Skeletal muscle cell (primary cell): ENCODE results near the gene ATG4B.
"Not testable (repeated sequence)": the region's sequence is repeated elsewhere in the genome, so short reads cannot be mapped to it uniquely, and the experiment has no call there.

Source experiments
- DNase-seq: peaks from one replicate; pipeline ENCODE4 v3.0.0-alpha.2; 2010; ENCODE audit warnings: low read depth
- H3K4me3 ChIP-seq: 2 replicates; pipeline ENCODE4 v1.5.1; 2011; ENCODE audit warnings: low read depth, mild to moderate bottlenecking, control low read depth, low read length, moderate library complexity

ATG4B gene

DNA sequence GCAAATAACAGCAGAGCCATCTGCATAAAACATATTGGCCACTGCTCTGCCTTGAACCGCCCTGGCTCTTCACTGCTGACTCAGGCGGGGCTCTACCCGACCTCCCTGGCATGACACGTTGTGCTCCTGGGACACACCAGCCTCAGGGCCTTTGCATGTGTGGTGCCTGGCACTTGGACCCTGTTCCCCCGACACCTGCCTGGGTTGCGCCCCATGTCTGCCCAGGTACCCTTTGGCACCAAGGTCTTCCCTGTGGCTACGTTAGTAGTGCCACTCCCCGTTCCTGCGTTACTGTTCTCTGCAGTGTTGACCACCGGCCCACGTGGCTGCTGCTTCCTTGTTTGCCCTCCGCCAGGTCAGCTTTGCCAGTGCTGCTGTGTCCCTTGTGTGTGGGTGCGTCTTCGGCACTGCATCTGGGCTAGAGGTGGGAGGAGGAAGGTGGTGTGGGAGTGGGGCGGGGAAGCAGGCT, 20.3 kb downstream of the ATG4B start:
- H3K4me3 ChIP-seq = no peak overlapping the region
- DNase-seq = no peak

DNA sequence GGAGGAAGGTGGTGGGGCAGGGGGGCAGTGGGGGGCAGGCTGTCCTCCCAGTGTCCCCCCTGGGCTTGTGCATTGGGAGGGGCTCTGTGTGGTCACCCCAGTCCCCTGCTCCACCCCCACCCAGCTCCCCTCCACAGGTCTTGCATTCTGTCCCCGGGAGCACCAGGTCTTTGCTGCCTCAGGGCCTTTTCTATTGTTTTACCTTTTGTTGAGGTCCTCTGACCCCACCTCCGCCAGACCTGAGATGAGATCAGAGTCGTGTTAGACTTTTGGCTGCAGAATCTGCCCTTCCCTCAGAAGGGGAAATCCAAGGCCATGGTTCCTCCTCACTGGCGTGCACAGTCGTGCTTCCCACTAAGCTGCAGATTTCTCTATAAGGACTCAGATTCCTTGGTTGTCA, 20.8 kb downstream of the ATG4B start:
- DNase-seq = no peak
- H3K4me3 ChIP-seq = no peak overlapping the region

DNA sequence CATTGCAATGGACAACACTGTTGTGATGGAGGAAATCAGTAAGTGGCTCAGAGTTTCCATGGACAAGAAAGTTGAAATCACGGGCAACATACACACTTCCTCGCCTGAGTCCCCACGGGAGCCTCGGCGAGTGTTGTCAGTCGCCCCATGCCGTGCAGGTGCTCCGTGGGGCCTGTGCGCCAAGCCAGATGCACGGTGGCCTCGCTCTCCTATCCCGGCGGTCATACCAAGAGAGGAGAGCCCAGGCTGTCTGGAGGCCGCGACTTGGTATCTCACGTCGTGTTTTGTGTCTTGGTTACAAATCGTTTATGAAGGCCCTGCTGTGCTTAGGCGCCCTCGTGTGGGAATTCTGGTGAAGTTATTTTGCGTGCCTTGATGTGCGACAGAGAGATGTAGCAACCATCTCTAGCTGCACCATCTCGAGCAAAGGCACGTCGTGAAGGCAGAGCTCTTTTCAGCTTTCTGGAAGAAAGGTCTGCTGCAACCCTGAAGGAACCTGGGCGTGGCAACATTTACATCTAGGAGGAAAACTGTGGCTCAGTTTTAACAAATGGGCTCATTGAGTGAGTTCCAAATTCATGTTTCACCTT, 21.8 kb downstream of the ATG4B start:
- H3K4me3 ChIP-seq = no peak overlapping the region
- DNase-seq = peak; percentile 32

DNA sequence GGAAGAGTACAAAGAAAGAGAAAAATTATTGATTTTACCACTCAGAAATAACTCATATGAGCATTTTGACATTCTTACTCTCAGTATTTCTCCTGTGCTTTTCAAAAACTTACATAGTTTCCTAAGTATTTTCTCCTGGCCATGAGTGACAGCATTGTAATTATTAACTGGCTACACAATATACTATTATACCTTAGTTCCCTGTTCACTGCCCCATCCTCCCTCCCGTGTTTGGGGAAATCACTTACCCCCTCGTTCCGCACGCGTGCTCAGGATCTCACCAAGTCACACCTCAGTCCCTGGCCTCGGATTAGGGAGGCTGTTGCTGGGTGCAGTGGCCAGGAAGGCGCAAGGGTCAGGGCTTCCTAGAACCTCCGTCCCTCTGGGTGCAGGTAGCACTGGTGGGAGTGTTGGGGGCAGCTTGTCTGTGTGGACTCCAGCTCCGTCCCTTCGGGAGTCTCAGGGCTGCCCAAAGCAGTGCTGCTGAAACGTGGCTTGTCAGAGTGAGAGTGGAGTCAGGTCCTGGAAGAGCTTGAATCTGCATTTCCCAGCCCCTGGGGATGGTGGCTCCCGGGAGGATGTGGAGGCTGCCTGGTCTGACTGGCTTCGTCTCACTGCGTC, 23.2 kb downstream of the ATG4B start:
- no peak overlapping the region for H3K4me3 ChIP-seq
- DNase-seq = no peak

- H3K4me3 ChIP-seq, DNase-seq: not testable (repeated sequence)
These were observed 25.2 kb downstream of the ATG4B start for GRCh38 chr2:241662731-241663130.

GRCh38 chr2:241665731-241666440, 28.4 kb downstream of the ATG4B start:
- H3K4me3 ChIP-seq = peak overlapping the region; percentile 19
- no peak for DNase-seq

DNA sequence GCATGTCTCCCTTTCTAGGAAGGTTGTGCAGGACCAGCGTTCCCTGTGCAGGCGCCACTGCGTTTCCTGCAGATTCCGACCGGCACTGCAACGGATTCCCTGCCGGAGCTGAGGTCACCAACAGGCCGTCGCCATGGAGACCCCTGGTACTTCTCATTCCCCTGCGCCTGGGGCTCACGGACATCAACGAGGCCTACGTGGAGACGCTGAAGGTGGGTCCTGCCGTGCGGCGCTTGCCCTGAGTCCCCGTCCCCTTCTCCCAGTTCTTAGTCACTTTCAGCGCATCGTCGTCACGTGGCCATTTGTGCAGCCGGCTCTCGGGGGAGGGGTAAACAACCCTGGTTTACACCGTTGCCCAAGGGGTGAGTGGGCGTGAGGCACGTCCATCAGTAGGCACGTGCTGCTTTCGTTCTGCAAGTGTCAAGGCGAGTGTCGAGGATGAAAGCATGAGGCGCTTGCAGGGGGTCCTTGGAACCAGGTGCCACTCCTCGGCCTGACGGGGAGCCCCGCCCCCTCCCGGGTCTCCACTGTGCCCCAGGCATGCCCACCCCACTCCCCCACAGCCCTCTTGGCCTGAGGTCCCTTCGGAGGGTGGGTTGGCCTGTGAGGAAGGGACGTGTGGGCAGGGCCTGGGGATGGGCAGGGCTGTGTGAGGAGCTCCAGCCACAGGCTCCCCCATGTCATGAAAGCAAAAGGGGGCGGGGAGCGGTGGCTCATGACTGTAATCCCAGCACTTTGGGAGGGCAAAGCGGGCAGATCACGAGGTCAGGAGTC, 29.3 kb downstream of the ATG4B start:
- H3K4me3 ChIP-seq = no peak overlapping the region
- DNase-seq = no peak

- no peak overlapping the region for H3K4me3 ChIP-seq
- no peak for DNase-seq
These were observed 30.9 kb downstream of the ATG4B start for GRCh38 chr2:241668354-241668753.

DNA sequence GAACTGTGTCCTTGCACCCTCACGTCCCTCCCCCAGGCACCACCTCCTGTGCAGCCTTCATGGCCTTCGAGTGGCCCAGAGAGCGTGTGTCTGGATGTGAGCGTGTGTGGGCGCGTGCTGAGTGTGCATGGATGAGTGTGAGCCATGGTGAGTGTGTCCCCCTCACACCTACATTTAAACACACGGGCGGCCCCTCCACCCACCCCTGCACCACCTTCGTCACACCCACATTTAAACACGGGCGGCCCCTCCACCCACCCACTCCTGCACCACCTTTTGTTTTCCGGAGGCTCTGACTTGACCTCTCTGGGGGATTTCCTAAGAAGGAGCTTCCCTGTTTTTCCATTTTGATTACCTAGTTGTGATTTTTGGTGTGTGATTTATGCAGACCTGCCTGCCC, 31.3 kb downstream of the ATG4B start:
- no peak for DNase-seq
- no peak overlapping the region for H3K4me3 ChIP-seq

- H3K4me3 ChIP-seq = no peak overlapping the region
- no peak for DNase-seq
These were observed 33.0 kb downstream of the ATG4B start for GRCh38 chr2:241670333-241671110.

- H3K4me3 ChIP-seq = no peak overlapping the region
- no peak for DNase-seq
These were observed 34.2 kb downstream of the ATG4B start for GRCh38 chr2:241671457-241672240.

DNA sequence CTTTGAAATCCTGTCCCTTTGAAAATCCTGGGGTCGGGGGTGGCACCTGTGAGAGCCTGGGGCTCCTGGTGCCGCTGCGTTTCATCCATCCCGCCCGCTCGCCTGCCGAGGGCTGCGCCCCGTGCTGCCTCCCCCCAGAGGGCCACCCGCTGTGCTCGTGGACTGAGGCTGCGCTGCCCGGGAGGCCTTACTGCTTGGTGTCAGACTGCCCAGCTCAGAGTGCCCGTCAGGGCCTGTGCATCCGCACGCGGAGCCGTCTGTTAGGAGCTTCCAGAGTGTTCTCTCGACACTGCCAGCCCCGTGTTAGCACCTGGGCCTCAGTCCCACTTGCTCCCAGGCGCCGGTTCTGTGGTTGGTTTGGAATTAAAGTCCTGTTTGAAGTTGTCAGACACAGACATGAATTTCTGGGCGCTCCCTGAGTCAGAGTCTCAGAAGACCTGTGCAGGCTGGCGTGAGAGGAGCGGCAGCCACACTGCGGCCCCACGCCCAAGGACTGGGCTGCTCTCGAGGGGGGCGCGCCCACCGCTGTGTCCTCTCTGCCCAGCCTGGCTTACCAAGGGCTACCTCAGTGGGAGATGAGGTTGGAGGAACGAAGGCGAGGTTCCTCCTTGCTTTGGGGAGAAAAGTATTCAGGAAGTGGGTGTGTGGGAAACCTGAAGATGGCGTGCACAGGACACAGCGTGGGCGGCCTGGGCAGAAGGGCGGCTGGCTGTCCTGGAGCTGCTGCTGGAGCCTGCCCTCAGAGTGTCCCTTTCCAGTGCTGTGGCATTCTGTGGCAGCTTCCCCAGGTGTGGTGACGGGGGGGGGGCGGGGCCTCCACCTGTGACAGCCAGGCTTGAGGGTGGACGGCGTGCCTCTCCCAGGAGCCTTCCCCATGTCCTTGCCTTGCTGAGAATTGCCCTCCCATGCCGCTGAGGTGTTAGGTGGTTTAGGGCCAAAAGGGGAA, 35.0 kb downstream of the ATG4B start:
- no peak overlapping the region for H3K4me3 ChIP-seq
- no peak for DNase-seq

GRCh38 chr2:241673189-241673663, 35.7 kb downstream of the ATG4B start:
- no peak for DNase-seq
- no peak overlapping the region for H3K4me3 ChIP-seq

- H3K4me3 ChIP-seq = no peak overlapping the region
- no peak for DNase-seq
These were observed 36.6 kb downstream of the ATG4B start for GRCh38 chr2:241673797-241674725.

GRCh38 chr2:241675885-241676284, 38.4 kb downstream of the ATG4B start:
- no peak overlapping the region for H3K4me3 ChIP-seq
- DNase-seq = no peak

DNA sequence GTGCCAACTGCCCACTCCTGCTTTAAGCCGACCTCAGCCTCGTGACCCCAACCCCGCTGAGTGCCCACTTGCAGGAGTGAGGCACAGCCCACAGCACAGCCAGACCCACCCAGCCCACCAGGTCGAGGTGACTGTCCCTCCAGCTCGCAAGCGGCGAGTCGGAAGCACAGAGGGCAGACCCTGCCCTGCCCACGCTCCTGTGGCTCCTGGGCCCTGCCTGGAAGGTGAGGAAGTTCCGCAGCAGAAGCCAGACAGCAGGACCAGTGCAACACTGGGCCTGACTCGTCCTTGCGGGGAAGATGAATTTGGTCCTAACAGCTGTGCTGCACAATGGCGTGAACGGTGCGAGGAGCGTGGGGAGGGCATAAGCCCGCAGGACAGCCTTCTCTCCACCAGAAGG, 39.2 kb downstream of the ATG4B start:
- no peak overlapping the region for H3K4me3 ChIP-seq
- no peak for DNase-seq
